Stimulated activated CD4-positive, alpha-beta T cell treated with anti-CD3 and anti-CD28 coated beads, Interleukin-2, amount 100 ng/mL, for 24 hours (primary cell): ENCODE data around the gene MYO1C.

ENCODE experiments used
- DNase-seq, 2 donors: peaks; one replicate each; pipeline ENCODE4 v3.0.0-alpha.2; 2020

Gene MYO1C

DNA sequence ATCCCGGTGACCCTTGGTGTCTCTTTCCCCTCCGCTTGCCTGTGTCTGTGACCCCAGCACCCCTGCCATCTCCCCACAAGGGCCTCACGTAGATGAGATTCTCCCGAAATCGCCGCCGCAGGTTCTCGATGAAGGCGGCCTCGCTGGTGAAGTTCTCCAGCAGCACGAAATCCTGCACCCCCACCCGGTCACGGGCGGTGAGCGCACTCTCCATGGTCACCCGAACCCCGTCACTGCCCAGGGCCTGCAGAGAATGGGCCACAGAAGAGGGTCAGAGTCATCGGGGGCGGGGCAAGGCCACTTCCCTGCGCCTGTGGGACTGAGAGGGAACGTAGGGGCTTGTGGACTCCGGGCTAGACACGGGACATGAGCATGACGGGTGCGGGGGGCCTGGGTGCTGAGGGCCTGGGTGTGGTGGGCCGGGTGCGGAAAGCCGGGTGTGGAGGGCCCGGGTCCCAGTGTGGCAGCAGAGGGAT is 8.4 kb downstream of the MYO1C start:
- no peak for DNase-seq

DNA sequence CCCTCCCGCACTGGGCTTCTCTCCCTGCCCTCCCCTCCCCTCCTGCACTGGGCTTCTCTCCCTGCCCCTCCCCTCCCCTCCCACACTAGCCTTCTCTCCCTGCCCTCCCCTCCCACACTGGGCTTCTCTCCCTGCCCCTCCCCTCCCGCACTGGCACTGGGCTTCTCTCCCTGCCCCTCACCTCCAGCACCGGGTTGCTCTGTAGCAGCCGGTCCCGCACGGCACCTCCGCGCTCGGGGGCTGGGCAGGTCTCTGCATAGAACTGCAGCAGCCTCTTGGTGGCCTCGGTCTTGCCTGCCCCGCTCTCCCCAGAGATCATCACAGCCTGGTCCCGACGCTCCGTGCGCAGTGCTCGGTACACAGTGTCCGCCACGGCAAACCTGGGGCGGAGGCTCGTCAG is 9.8 kb downstream of the MYO1C start:
- no peak for DNase-seq

DNA sequence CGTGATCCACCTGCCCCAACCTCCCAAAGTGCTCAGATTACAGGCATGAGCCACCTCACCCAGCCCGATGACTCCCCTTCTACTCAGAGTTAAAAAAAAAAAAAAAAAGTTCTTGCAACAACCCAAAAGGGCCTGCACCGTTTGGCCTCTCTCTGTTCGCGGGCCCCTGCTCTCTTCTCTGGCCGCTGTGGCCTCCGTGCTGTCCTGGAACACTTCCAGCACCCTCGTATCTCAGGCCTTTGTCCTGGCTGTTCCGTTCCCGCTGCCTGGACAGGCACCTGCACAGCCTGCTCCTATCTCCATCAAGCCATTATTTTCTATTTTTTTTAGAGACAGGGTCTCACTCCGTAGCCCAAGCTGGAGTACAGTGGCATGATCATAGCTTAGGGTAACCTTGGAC is 10.8 kb downstream of the MYO1C start:
- no peak for DNase-seq

DNA sequence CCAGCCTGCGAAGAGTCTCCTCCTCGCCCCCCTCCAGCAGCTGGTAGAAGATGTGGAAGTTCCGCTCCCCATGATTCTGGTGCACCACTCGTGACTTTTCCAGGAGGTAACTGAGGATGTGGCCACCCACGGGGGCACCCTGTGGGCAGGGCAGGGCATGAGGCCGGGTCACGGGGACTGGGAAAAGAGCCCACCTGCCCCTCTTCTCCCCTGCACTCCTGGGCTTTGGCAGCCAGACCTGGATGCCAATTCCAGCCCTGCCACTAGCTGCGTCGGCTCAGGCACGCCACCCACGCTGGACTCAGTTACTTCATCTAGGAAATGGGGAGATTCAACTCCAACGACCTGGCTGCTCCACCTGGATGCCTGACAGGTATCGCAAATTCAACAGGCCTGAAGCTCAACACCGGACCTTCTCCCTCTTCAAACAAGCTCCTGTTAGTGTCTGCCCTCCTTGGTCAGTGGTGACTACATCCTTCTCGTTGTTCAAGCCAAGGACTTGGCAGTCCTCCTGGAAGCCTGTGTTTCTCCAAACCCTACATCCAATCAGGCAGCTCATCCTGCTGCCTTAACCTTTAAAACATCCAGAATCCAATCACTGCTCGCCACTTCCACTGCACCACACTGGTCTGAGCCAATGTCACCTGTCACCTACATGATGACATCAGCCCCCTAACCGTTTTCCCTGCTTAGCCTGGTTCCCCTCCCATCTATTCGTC is 11.6 kb downstream of the MYO1C start:
- DNase-seq, result no peak

DNA sequence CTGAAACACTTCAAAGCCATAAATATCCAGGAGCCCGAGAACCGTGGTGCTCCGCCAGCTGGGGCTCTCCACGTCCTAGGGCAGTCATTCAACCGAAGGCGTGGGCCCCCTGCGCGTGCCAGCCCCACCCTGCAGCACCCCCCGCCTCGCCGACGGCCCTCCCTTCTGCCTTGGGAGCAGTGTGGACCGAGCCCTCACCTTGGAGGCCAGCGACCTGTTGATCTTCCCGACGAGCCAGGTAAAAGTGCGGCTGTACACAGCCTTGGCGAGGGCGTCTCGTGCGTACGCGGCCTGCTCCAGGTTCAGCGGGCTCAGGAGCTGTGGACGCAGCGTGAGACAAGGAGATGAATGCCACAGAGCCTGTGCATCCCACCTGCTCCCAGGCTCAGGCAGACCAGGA is 14.1 kb downstream of the MYO1C start:
- no peak for DNase-seq

DNA sequence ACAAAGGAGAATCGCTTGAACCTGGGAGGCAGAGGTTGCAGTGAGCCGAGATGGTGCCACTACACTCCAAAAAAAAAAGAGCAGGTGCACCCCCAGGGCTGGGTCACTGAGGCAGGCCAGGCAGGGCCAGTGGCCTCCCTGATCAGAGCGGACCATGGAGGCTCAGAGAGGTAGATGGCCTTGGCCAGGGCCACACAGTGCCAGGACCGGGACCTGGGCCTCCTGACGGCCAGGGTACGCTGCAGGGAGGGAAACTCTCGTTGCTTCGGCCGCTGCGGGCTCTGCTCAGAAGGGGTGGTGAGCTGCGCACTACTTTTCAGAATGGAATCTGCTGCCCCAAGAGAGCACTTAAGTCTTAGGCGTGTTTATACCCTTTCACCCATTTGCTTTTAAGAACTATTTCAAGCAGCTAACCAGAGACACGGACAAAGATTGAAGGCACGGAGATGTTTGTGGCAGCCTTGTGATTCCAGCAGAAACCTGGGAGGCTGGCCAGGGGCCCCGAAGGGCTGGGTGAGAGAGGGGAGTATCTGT is 17.1 kb downstream of the MYO1C start:
- DNase-seq, result no peak

DNA sequence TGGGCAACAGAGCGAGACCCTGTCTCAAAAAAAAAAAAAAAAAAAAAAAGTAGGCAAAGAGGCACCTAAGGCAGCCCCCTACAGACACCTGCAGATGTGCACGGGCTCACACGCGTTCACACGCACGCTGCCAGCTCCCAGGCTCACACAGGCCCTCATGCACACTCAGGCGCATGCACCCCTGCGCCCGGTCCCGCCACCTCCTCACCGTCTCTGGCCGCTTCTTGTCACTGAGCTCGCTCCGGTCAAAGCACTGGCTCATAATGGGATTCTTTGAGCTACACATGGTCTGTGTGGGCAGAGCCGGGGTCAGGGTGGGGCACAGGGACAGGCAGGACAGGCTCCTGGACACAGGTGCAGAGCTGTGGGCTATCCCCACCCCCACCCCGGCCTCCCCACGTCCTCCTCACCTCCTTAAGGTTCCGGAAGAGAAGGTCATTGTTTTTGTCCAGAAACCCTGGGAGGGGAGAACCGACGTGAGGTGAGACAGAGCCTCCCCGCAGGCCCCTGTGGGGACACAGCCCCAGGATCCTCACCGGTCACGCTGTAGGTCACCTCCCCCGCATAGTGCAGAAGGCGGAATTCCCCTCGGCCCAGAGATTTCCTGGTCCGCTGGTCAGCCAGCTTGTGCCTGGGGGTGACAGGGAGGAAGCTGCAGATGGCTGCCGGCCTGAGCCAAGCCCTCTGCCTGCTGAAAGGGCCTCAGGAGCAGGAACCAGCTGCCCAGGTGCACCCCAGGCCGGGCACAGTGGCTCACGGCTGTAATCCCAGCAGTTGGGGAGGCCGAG is 17.9 kb downstream of the MYO1C start:
- no peak for DNase-seq

DNA sequence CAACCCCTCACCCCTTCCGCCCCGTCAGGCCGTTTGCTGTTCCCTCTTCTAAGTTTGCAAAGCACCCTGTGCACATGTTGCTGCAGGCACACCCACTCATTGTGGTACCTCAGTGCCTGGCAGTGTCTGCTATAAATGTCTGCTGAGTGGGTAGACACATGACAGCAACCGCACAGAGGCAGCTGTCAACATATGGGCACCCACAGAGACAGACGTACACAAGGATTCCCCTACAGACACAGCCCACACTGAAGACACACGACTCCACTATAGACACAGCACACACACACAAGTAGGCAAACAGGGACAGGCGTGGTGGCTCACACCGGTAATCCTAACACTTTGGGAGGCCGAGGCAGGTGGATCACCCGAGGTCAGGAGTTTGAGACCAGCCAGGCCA is 18.6 kb downstream of the MYO1C start:
- DNase-seq, result no peak

DNA sequence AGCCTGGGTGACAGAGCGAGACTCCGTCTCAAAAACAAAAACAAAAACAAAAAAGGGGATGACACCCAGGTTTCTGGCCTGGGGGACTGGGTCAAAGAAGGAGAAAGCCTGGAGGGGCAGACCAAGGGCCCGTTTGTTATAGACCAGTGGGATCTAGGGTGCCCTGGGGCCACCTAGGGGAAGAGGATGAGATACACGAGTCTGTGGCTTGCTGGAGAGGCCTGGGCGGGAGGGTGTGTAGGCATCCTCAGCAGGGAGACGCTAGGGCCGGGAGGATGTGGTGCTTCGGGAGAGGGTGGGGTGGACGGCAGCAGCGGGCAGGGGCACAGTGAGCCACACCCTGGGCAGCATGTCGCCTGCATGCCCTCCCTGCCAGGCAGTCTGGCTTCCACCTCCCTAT is 19.3 kb downstream of the MYO1C start:
- peak in 1 of 2 donors; percentile 27 for DNase-seq

DNA sequence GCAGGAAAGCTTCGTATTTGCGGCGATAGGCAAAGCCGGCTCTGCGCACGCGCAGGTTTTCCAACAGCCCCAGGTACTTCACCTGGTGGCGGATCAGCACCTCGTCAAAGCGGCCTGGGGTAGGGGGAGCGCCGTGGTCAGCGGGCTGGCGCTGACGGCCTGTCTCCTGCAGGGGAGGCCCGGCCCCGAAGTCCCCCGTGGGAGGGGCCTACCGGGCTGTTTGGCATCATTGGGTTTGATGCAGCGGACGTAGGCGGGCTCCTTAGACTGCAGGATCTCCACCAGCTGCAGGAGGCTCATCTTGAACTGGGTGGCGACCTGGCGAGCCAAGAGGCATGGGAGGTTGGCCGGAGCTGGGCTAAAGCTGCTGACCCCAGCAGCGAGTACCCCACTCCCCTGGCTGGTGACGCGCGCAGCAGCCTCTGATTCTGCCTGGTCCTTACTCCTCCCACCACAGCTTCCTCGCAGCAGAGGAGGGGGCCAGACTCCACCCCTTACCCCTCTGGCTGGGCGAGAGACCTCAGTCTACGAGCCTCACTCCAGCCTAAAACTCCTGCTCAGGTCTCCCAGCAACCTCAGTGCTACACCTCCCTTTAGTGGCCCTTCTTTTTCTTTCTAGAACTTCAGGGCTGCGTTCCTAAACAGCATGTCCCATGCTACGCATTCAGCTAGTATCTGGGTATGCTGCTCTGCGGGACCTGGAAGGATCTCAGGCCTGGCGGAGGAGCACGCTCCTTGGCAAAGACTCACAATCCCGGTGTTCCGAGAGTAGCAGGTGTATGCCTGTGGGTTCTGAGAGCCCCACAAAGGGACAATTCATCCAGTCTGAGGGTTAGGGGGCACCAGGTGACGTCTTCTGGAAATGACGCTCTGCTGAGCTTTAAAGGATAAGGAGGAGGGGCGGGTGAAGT is 20.3 kb downstream of the MYO1C start:
- DNase-seq, result no peak

DNA sequence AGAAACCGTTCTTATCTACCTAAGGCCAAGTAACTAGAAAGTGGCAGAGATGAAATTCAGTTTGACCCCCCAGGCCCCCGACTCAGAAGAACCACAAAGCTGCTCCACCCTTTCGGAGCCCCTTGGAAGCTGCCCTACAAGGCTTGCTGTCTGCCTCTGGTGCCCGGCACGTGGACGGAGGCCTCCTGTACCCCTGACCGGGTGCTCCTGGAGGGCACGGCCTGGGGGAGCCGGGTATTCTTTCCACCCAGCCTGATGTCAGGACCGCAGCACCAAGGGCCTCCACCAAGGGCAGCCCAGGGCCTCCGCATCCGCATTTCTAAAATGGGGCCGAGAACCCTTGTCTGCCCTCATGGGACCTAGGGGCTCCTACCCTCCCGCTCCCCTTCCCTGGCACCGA is 21.0 kb downstream of the MYO1C start:
- no peak for DNase-seq

DNA sequence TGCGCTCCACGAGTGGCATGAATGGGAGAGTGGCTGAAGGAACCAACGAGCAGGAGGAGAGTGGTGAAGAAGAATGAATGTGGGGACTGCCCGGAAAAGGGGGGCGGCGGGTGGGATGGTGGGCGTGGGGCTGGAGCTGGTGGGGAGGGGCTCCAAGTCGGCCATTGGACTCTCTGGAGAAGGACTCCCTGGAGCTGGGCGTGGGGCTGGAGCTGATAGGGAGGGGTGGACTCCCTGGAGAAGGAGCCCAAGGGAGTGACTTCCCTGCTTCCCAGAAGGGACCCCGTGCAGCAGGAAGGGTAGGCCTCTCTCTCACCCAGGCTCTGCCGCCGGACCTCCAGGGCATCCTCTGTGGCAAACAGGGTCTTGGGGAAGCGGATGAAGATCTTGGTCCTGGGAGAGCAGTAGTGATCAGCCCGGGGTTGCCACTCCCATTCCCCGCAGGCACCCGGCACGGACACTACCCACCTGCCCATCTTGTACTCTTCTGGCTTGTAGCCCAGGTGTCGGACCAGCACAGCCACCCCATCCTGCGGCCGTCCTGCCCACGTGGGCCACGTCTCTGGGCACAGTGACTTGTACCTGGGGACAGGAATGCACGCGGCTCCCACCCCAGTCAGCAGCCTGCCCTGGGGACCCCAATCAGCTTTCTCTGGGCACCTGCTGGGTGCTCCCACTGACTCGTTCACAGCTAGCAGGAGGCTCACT is 21.6 kb downstream of the MYO1C start:
- no peak for DNase-seq

DNA sequence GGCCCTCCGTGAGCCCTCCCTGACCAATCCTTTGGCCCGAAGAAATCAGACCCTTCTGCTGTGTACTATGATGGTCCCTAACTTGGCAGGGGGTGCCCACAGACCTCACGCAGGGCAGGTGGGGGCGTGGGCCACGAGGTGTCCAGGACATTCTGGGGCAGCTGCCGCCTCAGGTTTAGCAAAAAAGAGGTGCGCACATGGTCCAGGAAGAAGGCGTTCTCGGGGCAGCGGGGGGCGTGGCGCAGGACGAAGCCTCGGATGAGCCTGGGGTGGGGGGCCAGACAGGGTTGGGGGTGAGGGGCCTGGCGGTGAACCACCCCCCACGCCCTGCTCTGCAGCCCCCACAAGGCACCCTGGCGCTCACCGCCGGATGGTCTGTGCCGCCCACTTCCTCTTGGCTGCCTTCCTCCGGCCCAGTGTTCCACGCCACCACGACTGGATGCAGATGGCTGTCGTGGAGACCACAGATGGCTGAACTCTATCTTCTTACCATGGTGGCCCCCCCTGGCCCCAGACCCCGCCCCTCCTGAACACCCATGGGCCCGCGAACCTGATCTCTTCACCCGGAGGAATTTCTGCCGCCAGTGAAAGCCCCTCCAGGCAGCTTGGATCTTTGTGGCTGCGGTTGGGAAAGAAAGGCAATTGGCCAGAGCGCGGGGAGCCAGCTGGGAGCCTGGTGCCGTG is 22.3 kb downstream of the MYO1C start:
- no peak for DNase-seq

DNA sequence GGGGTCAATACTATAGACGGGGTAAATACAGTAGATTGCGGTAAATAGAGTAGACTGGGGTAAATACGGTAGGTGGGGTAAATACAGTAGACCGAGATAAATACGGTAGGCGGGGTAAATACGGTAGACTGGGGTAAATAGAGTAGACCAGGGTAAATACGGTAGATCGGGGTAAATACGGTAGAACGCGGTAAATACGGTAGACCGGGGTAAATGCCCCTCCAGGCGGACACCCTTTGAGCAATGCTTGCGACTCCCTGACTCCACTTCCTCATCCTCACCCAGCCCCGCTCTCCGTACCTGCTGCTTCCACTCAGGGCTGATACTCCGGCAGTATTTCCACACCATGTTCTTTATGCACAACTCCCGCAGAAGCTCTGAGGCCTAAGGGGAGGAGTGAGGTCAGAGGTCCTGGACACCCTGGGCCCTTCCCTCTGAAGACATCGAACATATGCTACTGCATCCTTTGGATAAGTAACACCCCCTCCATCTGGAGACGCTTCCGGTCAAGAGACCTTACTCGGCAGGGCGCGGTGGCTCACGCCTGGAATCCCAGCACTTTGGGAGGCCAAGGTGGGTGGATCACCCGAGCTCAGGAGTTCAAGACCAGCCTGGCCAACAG is 23.1 kb downstream of the MYO1C start:
- DNase-seq, result no peak

DNA sequence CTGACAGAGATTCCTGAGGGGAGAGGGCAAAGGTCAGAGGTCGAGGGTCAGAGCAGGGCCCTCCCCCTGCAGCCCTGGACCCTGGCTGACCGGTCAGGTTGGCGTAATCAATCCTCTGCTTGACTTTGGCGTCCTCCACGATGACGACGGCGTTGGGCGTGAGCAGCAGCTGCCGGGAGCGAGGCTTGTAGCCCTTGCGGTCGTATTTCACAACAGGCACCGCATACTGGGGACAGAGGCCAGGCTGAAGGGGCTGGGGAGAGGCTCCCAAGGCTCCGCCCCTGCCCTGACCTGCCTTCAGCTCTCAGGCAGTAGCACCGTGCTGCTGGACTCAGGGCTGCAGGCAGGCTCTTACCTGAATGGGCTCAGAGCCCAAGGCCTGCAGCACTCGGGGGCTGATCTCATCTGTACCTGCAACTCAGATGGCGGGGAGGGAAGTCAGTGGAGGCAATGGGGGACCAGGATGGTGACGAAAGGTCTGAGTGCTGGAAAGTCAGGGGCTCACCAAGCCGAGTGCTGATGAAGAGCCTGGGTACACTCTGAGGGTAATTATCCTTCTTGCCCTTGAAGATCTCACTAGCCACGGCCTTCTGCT is 24.5 kb downstream of the MYO1C start:
- DNase-seq, result no peak

DNA sequence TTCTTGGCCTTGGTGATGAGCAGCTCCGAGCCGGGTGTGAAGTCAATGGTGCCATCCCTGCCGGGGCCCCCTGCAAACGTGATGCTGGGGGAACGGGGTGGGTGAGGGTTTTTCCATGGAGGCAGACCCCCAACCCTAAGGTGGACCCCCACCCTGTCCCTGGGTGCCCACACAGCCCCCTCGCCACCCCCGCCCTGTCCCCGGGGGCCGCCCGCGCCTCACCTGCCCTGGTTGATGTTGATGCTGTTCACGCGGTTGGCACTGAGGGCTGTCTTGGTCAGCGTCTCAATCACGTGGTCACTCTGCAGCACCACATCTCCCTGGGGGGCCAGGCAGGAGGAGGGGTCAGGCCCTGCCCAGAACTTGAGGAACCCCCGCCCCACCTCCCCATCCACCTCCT is 25.2 kb downstream of the MYO1C start:
- DNase-seq, result no peak

DNA sequence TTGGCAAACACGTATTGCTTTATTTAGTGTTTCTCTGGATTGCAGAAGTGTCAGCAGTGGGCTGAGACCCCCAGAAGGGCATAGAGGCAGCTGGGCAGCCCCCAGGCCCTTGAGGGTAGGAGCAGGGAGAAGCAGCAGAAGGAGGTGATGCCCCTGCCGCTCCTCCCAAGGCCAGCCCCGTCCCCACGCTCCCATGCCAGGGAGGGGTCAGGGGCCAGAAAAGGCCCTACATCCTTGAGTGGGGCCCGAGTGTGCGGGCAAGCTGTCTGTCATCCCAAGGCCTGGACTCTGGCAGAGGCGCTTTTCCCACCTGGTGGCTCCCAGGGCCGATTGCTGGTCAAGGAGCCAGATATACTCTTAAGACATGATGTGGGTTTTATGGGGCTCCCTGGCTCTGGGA is 28.3 kb downstream of the MYO1C start:
- DNase-seq, result no peak

DNA sequence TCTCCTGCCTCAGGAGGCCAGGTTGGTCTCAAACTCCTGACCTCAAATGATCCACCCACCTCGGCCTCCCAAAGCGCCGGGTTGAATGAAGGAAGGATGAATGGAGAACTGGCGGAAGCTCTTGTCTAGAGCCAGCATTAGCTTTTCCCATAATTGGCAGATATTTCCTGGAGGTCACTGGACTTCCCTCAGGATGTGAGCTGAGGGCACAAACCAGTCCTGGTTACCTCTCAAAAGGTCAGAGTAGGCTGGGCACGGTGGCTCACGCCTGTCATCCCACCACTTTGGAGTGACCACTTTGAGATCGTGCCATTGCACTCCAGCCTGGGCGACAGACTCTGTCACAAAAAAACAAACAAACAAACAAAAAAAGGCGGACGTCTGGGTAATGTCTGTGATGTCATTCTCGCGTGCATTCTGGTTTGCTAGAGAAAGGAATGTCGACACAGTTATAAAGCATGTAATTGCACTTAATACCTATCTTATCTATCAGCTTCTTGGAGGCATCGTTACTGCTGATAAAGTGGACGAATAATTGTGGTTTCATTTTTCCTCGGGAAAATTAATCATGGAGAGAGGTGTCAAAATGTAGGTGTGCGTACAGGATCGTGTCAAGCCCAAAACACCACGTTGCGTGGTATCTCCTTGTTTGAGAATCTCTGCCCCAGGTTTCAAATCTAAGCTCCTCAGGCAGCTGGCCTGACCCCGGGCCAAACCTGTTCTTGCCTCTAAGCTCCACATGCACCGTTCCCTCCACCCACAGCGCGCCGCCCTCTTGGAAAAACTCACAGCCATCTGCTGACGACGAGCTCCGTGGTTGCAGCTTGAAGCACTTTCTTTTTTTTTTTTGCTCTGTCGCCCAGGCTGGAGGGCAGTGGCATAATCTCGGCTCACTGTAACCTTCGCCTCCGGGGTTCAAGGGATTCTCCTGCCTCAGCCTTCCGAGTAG is 30.0 kb downstream of the MYO1C start:
- peak in 1 of 2 donors; percentile 36 for DNase-seq

DNA sequence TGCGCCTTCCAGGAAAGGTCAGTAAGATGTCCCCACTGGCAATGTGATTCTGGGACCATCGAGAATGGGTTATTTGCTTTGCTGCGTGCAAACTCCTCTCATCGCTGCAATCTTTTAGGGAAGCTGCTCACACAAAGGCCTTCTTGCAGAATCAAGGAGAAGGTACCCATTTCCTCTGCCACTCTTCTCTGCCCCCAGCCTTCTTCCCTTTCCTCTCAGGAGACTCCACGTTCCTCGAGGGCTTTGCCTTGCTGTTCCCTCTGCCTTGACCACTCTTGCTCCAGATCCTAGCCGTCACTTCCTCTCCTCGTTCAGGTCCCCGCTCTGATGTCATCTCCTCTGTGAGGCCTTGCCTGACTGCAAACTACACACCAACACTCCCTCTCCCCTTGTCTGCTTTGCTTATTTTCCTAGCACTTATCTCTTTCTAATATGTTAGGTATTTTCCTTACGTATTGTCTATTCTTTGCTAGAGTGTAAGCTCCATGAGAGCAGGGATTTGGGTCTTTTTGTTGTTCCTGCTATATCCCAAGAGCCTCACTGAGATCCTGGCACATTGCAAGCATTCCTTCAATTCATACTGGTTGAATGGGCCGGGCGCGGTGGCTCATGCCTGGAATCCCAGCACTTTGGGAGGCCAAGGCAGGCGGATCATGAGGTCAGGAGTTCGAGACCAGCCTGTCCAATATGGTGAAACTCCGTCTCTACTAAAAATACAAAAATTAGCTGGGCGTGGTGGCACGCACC is 31.1 kb downstream of the MYO1C start:
- no peak for DNase-seq
